Measurements from ENCODE around the gene PCIF1. TPM values are rescaled to one million over a fixed set of nuclear protein-coding genes. Genes with fewer than 3 reads are reported as not detected.

PCIF1 gene
- total RNA-seq, 2 donors from 2014 or later = 33.7 to 41.1 TPM

GRCh38 chr20:45968801-45969711 is 34.6 kb downstream of the PCIF1 start:
- peak overlapping the region in 1 of 2 donors; percentile 95 for H3K27ac Mint-ChIP-seq
- H3K36me3 Mint-ChIP-seq = peaks cover 10% of the 10 kb centered on the region
- peak overlapping the region; percentile 99 for H3K4me3 Mint-ChIP-seq

GRCh38 chr20:45969712-45970634 is 35.5 kb downstream of the PCIF1 start:
- ATAC-seq (no peak), DNase-seq (ENCODE audit: low spot score) (no peak)
- H3K4me1 Mint-ChIP-seq (ENCODE audit: low read depth in 2 of 2) = peaks cover 17 to 22% of the 10 kb centered on the region in 2 donors
- H3K4me3 Mint-ChIP-seq = peak overlapping the region; percentile 99
- H3K36me3 Mint-ChIP-seq = peaks cover 10% of the 10 kb centered on the region
- H3K27me3 Mint-ChIP-seq = no peaks in the 10 kb centered on the region
- no peaks in the 10 kb centered on the region for H3K9me3 Mint-ChIP-seq
- H3K27ac Mint-ChIP-seq = peak overlapping the region; percentile 95 to 97

More at GRCh38 chr20:45968801-45969711, 34.6 kb downstream of the PCIF1 start:
- no peaks in the 10 kb centered on the region for H3K27me3 Mint-ChIP-seq
- no peak for ATAC-seq
- peaks cover 17 to 22% of the 10 kb centered on the region in 2 donors for H3K4me1 Mint-ChIP-seq (ENCODE audit: low read depth in 2 of 2)
- H3K9me3 Mint-ChIP-seq = no peaks in the 10 kb centered on the region
- no peak for DNase-seq (ENCODE audit: low spot score)

GRCh38 chr20:45970646-45971424 is 36.4 kb downstream of the PCIF1 start:
- peak overlapping the region; percentile 99 for H3K4me3 Mint-ChIP-seq
- H3K9me3 Mint-ChIP-seq = no peaks in the 10 kb centered on the region
- no peak for DNase-seq (ENCODE audit: low spot score)
- peaks cover 7% of the 10 kb centered on the region for H3K36me3 Mint-ChIP-seq
- H3K27ac Mint-ChIP-seq = peak overlapping the region; percentile 95 to 97
- peak in 1 of 2 donors; percentile 0 for ATAC-seq
- H3K27me3 Mint-ChIP-seq = no peaks in the 10 kb centered on the region
- H3K4me1 Mint-ChIP-seq (ENCODE audit: low read depth in 2 of 2) = peaks cover 15 to 22% of the 10 kb centered on the region in 2 donors

- DNase-seq (ENCODE audit: low spot score) = peak; percentile 70
- Mint-ChIP-seq H3K9me3 (no peaks in the 10 kb centered on the region), H3K27ac (peak overlapping the region; percentile 95 to 97), H3K4me1 (ENCODE audit: low read depth in 2 of 2) (peaks cover 14 to 22% of the 10 kb centered on the region in 2 donors), H3K27me3 (no peaks in the 10 kb centered on the region), H3K36me3 (peaks cover 5% of the 10 kb centered on the region), H3K4me3 (peak overlapping the region; percentile 99)
- ATAC-seq = peak in 1 of 2 donors; percentile 29
Measured at GRCh38 chr20:45971425-45971674, 36.9 kb downstream of the PCIF1 start.

GRCh38 chr20:45971675-45972499 is 37.4 kb downstream of the PCIF1 start, which contains the start of gene ZNF335:
ZNF335 (minus strand) TSS chr20:45972203; CDS start chr20:45971410, 793 bp downstream.
- ATAC-seq (peak; percentile 92 to 94), DNase-seq (ENCODE audit: low spot score) (peak; percentile 97)
- Mint-ChIP-seq H3K4me1 (ENCODE audit: low read depth in 2 of 2) (peaks cover 14 to 22% of the 10 kb centered on the region in 2 donors), H3K27me3 (no peaks in the 10 kb centered on the region), H3K27ac (peak within 1 kb of the TSS; percentile 95 to 97), H3K36me3 (peaks cover 5% of the 10 kb centered on the region), H3K4me3 (peak within 1 kb of the TSS; percentile 99), H3K9me3 (no peaks in the 10 kb centered on the region)

GRCh38 chr20:45972500-45973183 is 38.2 kb downstream of the PCIF1 start:
- Mint-ChIP-seq H3K4me3 (peak overlapping the region; percentile 99), H3K36me3 (peaks cover 5% of the 10 kb centered on the region), H3K9me3 (no peaks in the 10 kb centered on the region), H3K27ac (peak overlapping the region; percentile 95 to 97), H3K27me3 (peaks cover 0 to 2% of the 10 kb centered on the region in 2 donors), H3K4me1 (ENCODE audit: low read depth in 2 of 2) (peaks cover 14 to 22% of the 10 kb centered on the region in 2 donors)
- peak; percentile 95 for DNase-seq (ENCODE audit: low spot score)
- ATAC-seq = no peak

- Mint-ChIP-seq H3K27ac (peak overlapping the region in 1 of 2 donors; percentile 56), H3K4me1 (ENCODE audit: low read depth in 2 of 2) (peaks cover 10 to 12% of the 10 kb centered on the region in 2 donors), H3K27me3 (peaks cover 0 to 5% of the 10 kb centered on the region in 2 donors), H3K36me3 (peaks cover 5% of the 10 kb centered on the region), H3K4me3 (no peak overlapping the region), H3K9me3 (no peaks in the 10 kb centered on the region)
- no peak for ATAC-seq
- DNase-seq (ENCODE audit: low spot score) = no peak
Measured at GRCh38 chr20:45974896-45975565, 40.5 kb downstream of the PCIF1 start.

GRCh38 chr20:45975686-45976085 is 41.2 kb downstream of the PCIF1 start:
- Mint-ChIP-seq H3K36me3 (peaks cover 5% of the 10 kb centered on the region), H3K9me3 (no peaks in the 10 kb centered on the region), H3K27ac (no peak overlapping the region), H3K27me3 (peaks cover 0 to 5% of the 10 kb centered on the region in 2 donors), H3K4me1 (ENCODE audit: low read depth in 2 of 2) (peaks cover 5 to 7% of the 10 kb centered on the region in 2 donors), H3K4me3 (no peak overlapping the region)
- DNase-seq (ENCODE audit: low spot score) = no peak
- ATAC-seq = no peak

- Mint-ChIP-seq H3K4me3 (no peak overlapping the region), H3K27ac (no peak overlapping the region), H3K36me3 (peaks cover 5% of the 10 kb centered on the region), H3K9me3 (no peaks in the 10 kb centered on the region), H3K27me3 (peaks cover 0 to 5% of the 10 kb centered on the region in 2 donors), H3K4me1 (ENCODE audit: low read depth in 2 of 2) (peaks cover 5 to 7% of the 10 kb centered on the region in 2 donors)
- ATAC-seq = no peak
- no peak for DNase-seq (ENCODE audit: low spot score)
Measured at GRCh38 chr20:45976086-45976485, 41.6 kb downstream of the PCIF1 start.

- ATAC-seq = no peak
- no peak for DNase-seq (ENCODE audit: low spot score)
- peaks cover 0 to 5% of the 10 kb centered on the region in 2 donors for H3K27me3 Mint-ChIP-seq
- no peaks in the 10 kb centered on the region for H3K9me3 Mint-ChIP-seq
- H3K4me3 Mint-ChIP-seq = no peak overlapping the region
- H3K27ac Mint-ChIP-seq = no peak overlapping the region
- H3K36me3 Mint-ChIP-seq = no peaks in the 10 kb centered on the region
- H3K4me1 Mint-ChIP-seq (ENCODE audit: low read depth in 2 of 2) = peaks cover 0 to 3% of the 10 kb centered on the region in 2 donors
Measured at GRCh38 chr20:45981261-45981660, 46.8 kb downstream of the PCIF1 start.

- Mint-ChIP-seq H3K4me3 (no peak overlapping the region), H3K27me3 (peaks cover 0 to 2% of the 10 kb centered on the region in 2 donors), H3K4me1 (ENCODE audit: low read depth in 2 of 2) (peaks cover 0 to 3% of the 10 kb centered on the region in 2 donors), H3K9me3 (no peaks in the 10 kb centered on the region), H3K36me3 (no peaks in the 10 kb centered on the region), H3K27ac (no peak overlapping the region)
- DNase-seq (ENCODE audit: low spot score) (no peak), ATAC-seq (no peak)
Measured at GRCh38 chr20:45983279-45983743, 48.8 kb downstream of the PCIF1 start.
